GM19438 (cell line): ENCODE measurements around the gene WNT8B.

Experiments used
- ATAC-seq: cut with Tn5 transposase; IDR thresholded peaks from one replicate; pipeline ENCODE4 v1.9.1; 2021; ENCODE audit warnings: low read depth; ENCODE audit not compliant: unreplicated experiment

Gene WNT8B

GRCh38 chr10:100516847-100517246 lies 54.0 kb downstream of the WNT8B start:
- no peak for ATAC-seq

GRCh38 chr10:100518761-100519241 lies 56.0 kb downstream of the WNT8B start:
- ATAC-seq: no peak

DNA sequence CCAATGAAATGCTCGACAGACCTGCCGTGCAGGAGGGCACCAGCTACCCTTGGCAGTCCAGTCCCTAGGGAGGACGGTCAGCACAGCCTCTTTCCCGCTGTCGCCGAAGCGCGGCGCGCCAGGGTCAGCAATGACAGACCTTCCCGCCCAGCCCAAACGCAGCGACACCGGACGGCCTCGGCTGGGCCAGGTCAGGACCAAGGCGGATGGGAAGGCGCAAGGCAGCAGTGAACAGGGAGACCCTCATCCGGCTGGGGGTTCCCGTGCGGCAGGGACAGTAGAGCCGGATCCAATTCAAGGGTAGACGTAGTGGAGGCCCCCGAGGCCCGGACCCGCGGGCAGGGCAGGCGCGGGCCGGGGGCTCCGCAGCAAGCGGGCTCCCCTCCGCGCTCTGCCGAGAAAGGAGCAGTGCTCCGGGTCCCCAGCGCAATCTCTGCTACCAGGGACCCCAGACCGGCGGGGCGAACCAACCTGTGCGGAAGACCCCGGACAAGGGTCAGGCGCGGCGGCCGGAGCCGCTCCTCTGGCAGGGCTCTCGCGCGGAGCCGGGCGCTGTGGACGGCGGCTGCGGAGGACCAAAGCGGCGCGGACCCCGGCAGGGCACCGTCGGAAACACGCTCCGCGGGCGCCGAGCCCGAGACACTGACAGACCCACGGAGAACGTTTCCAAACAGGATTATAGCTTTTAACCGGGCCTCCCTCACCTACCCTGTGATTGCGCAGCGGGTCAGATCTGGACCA lies 56.7 kb downstream of the WNT8B start, which contains the start of gene SEC31B:
SEC31B (minus strand) TSS at position 551 of the 741 bp plus-strand sequence. CDS start 2,909 bp downstream, outside the sequence.
- no peak for ATAC-seq

- no peak for ATAC-seq
Observed at GRCh38 chr10:100520811-100521210, 58.0 kb downstream of the WNT8B start.

GRCh38 chr10:100522107-100522801 lies 59.4 kb downstream of the WNT8B start:
- ATAC-seq: no peak

DNA sequence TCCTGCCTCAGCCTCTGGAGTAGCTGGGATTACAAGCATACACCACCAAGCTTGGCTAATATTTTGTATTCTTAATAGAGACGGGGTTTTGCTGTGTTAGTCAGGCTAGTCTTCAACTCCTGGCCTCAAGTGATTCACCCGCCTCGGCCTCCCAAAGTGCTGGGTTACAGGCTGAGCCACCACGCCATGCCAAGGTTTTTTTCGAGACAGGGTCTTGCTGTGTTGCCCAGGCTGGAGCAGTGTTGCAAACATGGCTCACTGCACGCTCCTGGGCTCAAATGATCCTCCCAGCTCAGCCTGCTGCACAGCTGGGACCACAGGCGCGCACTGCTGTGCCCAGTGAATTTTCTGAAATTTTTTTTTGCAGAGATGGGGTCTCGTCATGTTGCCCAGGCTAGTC lies 60.1 kb downstream of the WNT8B start:
- ATAC-seq: no peak

DNA sequence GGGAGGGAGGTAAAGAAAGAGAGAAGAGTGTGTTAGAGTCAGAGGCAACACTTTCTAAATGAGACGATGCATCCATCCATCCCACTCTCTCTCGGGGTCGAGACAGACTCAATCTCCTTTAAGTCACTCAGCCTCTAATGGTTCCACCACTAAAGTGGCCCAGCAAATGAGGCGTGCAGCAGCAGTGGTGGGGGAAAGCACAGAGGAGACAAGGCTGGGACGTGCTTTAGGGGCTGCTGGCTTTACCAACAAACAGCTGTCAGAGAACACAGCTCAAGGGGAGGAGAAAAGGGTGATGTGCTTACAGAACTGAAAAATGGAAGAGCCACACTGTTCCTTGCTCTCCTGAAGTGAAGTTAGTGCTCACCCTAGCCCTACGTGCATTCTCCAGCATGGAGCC lies 61.4 kb downstream of the WNT8B start:
- ATAC-seq: no peak

DNA sequence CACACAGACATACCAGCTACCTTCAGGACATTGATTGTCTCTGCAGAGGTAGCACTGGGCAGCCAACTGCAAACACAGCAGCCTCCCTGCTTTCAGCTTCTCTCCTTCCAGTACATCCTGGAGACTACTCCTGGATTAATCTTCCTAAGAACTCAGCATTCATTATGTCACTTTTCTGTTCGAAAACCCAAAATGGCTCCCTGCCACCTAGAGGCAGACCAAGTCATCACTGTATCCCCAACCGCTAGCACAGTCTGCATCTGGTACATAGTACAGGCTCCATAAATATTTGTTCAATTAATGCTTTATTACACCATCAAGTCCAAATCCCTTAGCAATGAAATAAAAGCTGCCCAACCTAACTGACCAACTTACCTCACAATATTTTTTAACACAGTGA lies 61.8 kb downstream of the WNT8B start:
- no peak for ATAC-seq

GRCh38 chr10:100528123-100528886 lies 65.5 kb downstream of the WNT8B start:
- no peak for ATAC-seq

GRCh38 chr10:100528921-100529474 lies 66.2 kb downstream of the WNT8B start:
- no peak for ATAC-seq

GRCh38 chr10:100529475-100530298 lies 66.9 kb downstream of the WNT8B start, which contains the start of gene NDUFB8:
Gene NDUFB8, minus strand, starts transcription at chr10:100529871. Its CDS starts 20 bp downstream, at chr10:100529851.
- peak; percentile 68 for ATAC-seq

DNA sequence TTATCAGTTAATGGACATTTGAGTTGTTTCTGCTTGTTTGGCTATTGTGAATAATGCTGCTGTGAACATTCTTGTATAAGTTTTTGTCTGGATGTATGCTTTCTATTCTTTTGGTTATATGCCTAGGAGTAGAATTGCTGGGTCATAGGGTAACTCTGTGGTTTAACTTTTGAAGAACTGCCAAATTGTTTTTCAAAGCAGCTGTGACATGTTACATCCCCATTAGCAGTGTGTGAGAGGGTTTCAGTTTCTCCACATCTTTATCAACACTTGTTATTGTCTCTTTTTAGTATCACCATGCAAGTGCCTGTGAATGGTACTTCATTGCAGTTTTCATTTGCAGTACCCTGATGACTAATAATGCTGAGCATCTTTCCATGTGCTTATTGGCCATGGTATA lies 69.0 kb downstream of the WNT8B start:
- ATAC-seq: no peak
